ENCODE data around the gene AGAP1. TPM values are rescaled to one million over a fixed set of nuclear protein-coding genes. Genes with fewer than 3 reads are reported as not detected.
"Not testable (repeated sequence)": the region's sequence is repeated elsewhere in the genome, so short reads cannot be mapped to it uniquely, and the experiment has no call there.

AGAP1 gene
- total RNA-seq, 4 donors from 2014 or later, result 5.3 to 30.6 (median 19.2) TPM

DNA sequence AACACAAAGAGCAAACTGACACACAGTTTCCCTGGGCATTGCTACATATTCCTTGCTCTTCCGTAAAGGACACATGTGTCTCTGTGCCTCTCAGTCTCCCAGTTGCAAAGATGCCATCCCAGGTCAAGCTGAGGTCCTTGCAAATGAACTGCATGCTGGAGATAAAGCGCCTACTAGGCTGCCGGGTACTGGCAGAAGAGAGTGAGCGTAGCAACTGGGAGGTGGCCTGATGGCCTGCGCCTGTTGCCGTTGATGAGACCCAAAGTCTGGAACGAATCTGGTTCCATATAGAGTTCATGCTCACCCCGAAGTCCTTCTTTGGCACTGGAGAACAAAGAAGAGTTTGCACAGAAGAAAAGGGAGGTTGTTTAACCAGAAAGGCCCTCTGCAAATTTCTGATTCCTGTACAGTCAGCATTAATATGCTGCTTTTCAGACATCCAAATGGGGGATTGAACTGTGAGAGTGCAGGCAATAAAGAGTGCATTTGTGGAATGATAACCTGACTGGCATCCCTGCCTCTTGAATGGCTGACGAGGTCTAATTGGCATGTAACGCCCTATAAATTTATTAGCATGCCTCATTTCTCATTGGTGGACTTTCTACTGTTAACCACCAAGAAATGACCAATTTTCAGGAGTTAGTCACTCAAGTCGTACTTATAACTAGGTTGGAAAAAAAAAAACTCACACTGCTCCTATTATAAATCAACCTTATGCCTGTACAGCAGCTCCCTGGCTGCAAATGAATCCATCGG is 595.6 kb downstream of the AGAP1 start:
- Histone ChIP-seq H3K9me3 (no peaks in the 10 kb centered on the region), H3K27me3 (no peaks in the 10 kb centered on the region), H3K36me3 (no peaks in the 10 kb centered on the region), H3K4me1 (no peaks in the 10 kb centered on the region), H3K27ac (no peak overlapping the region), H3K4me3 (no peak overlapping the region)
- TF ChIP-seq, protein P1, sequence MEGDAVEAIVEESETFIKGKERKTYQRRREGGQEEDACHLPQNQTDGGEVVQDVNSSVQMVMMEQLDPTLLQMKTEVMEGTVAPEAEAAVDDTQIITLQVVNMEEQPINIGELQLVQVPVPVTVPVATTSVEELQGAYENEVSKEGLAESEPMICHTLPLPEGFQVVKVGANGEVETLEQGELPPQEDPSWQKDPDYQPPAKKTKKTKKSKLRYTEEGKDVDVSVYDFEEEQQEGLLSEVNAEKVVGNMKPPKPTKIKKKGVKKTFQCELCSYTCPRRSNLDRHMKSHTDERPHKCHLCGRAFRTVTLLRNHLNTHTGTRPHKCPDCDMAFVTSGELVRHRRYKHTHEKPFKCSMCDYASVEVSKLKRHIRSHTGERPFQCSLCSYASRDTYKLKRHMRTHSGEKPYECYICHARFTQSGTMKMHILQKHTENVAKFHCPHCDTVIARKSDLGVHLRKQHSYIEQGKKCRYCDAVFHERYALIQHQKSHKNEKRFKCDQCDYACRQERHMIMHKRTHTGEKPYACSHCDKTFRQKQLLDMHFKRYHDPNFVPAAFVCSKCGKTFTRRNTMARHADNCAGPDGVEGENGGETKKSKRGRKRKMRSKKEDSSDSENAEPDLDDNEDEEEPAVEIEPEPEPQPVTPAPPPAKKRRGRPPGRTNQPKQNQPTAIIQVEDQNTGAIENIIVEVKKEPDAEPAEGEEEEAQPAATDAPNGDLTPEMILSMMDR (IDR thresholded peaks at IDR 0.05), result no peak
- TF ChIP-seq POLR2A (IDR thresholded peaks at IDR 0.05), result no peak
- intact Hi-C loops (cut with DNase I; ENCODE audit: low total_unique reads), result no loop called here
- DNase-seq, result no peak

DNA sequence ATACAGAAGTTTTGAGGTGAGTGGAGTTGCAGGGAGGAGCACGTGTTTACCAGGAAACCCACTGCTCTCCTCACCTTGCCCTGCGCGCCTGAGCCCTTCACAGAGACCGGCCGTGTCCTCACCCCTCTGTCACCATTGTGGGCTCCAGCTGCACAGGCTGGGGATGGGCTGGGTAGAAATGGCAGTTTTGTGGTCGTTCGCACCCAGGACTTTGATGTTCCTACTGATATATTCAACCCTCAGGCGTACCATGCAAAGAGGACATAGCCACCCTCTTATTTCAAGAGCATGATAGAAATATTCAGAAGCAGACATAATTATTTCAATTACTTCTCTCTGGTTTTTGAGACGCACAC is 596.2 kb downstream of the AGAP1 start:
- Histone ChIP-seq H3K27ac (no peak overlapping the region), H3K36me3 (no peaks in the 10 kb centered on the region), H3K27me3 (no peaks in the 10 kb centered on the region), H3K9me3 (no peaks in the 10 kb centered on the region), H3K4me1 (no peaks in the 10 kb centered on the region), H3K4me3 (no peak overlapping the region)
- DNase-seq, result no peak
- TF ChIP-seq, protein P1 (IDR thresholded peaks at IDR 0.05), result no peak
- no peak for TF ChIP-seq POLR2A (IDR thresholded peaks at IDR 0.05)
- intact Hi-C loops (cut with DNase I; ENCODE audit: low total_unique reads), result no loop called here

DNA sequence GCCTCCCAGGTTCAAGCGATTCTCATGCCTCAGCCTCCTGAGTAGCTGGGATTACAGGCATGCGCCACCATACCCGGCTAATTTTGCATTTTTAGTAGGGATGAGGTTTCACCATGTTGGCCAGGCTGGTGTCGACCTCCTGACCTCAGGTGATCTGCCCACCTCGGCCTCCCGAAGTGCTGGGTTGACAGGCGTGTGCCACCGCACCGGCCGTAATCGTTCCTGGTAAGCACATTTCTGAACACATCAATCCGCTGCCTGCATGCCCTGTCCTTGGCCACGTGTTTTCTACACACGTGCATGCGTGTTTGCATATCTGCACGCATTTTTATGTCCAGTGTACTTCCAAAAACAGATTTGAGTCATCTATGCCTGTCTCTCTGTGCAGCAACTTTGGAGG is 597.0 kb downstream of the AGAP1 start:
- H3K27ac ChIP-seq; H3K27me3 ChIP-seq; H3K4me1 ChIP-seq; DNase-seq; H3K9me3 ChIP-seq; intact Hi-C loops (cut with DNase I; ENCODE audit: low total_unique reads); H3K36me3 ChIP-seq; H3K4me3 ChIP-seq: not testable (repeated sequence)

DNA sequence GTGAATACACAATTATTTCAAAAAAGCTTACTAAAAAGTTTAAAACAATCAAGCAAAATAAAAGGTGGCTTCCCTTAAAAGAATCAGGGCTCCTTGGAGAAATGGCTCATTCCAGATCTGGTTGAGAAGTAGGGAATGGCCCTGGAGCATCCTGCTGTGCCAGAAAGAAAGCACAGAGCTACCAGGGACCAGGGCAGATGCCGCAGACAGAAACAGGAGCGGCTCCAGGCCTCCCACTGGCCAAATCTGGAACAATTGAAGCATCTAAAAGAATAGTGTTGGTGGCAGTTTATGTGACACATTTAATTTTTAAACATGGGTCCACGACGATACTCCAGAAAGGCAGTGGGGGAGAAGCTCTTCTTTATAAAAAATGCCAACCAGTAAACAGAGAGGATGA is 598.9 kb downstream of the AGAP1 start:
- H3K9me3 ChIP-seq, result no peaks in the 10 kb centered on the region
- TF ChIP-seq POLR2A (IDR thresholded peaks at IDR 0.05), result no peak
- TF ChIP-seq, protein P1 (IDR thresholded peaks at IDR 0.05), result no peak
- no peaks in the 10 kb centered on the region for H3K36me3 ChIP-seq
- intact Hi-C loops (cut with DNase I; ENCODE audit: low total_unique reads), result no loop called here
- no peak overlapping the region for H3K27ac ChIP-seq
- no peak overlapping the region for H3K4me3 ChIP-seq
- no peaks in the 10 kb centered on the region for H3K27me3 ChIP-seq
- DNase-seq, result no peak
- no peaks in the 10 kb centered on the region for H3K4me1 ChIP-seq

DNA sequence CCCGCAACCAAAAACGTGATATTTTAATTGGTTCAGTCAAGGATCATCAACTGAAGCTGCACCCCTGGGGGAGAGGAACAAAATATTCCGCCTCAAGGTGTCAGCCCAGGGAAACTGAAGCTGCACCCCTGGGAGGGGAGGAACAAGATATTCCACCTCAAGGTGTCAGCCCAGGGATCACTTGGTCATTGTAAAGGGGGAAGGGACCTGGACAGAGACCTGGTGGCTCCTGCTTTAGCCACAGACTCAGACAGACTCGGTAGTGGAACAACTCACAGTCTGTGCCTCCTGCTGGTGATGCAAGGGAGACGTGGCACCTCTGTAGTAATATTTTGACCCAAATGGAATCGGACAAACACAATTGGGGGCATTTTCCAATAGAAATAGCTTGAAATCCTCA is 599.3 kb downstream of the AGAP1 start:
- Histone ChIP-seq H3K4me3 (no peak overlapping the region), H3K27me3 (no peaks in the 10 kb centered on the region), H3K27ac (no peak overlapping the region), H3K36me3 (no peaks in the 10 kb centered on the region), H3K9me3 (no peaks in the 10 kb centered on the region), H3K4me1 (no peaks in the 10 kb centered on the region)
- DNase-seq, result no peak
- TF ChIP-seq, protein P1 (IDR thresholded peaks at IDR 0.05), result no peak
- intact Hi-C loops (cut with DNase I; ENCODE audit: low total_unique reads), result no loop called here

DNA sequence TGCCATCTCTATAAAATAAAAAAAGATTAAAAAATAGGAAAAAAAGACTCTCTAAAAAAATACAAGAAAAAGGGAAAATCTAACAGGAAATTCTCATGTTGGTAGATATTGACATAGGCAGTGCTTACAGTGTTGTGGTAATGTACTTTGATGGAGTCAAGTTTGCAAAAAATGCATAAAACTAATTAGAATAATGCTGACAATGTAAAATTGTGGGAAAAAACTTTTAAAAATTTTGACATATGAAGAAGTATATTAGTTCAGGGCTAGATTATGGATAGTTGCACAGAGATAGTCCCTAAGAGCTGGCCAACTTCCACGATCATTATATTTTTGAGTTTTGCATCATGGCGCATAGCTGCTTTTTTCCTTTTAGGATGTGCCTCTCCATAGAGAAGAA is 601.7 kb downstream of the AGAP1 start:
- intact Hi-C loops (cut with DNase I; ENCODE audit: low total_unique reads), result no loop called here
- no peak overlapping the region for H3K27ac ChIP-seq
- H3K4me3 ChIP-seq, result no peak overlapping the region
- H3K36me3 ChIP-seq, result no peaks in the 10 kb centered on the region
- no peaks in the 10 kb centered on the region for H3K9me3 ChIP-seq
- no peaks in the 10 kb centered on the region for H3K4me1 ChIP-seq
- H3K27me3 ChIP-seq, result no peaks in the 10 kb centered on the region
- TF ChIP-seq, protein P1 (IDR thresholded peaks at IDR 0.05), result no peak
- no peak for TF ChIP-seq POLR2A (IDR thresholded peaks at IDR 0.05)
- DNase-seq, result no peak

Measured in uterus (tissue), 4 donors.